Suprapubic skin (tissue), 4 donors: ENCODE data around the gene AMPD3. TPM values are rescaled to one million over a fixed set of nuclear protein-coding genes. Genes with fewer than 3 reads are reported as not detected.

Source experiments
- DNase-seq, 2 donors: peaks; one replicate each; pipeline ENCODE4 v3.0.0-alpha.2; 2019; ENCODE audit warnings: low spot score in 2 of 2
- H3K27ac ChIP-seq: fragments of 200-600 bp; sonication (generic); one replicate; pipeline ENCODE4 v1.5.1; 2019
- H3K27me3 ChIP-seq: fragments of 200-600 bp; sonication (generic); one replicate; pipeline ENCODE4 v1.5.1; 2019
- H3K36me3 ChIP-seq: fragments of 200-600 bp; sonication (generic); one replicate; pipeline ENCODE4 v1.5.1; 2019
- H3K4me1 ChIP-seq: fragments of 200-600 bp; sonication (generic); one replicate; pipeline ENCODE4 v1.5.1; 2019
- H3K4me3 ChIP-seq: fragments of 200-600 bp; sonication (generic); one replicate; pipeline ENCODE4 v1.5.1; 2019; ENCODE audit warnings: mild to moderate bottlenecking
- H3K9me3 ChIP-seq: fragments of 200-600 bp; sonication (generic); one replicate; pipeline ENCODE4 v1.5.1; 2019
- EP300 ChIP-seq: sonication (generic); formaldehyde crosslinking; IDR thresholded peaks from one replicate; pipeline ENCODE4 v1.6.1; 2017; ENCODE audit warnings: antibody characterized with exemption
- POLR2A ChIP-seq, 2 donors: fragments of 450-650 bp; IDR thresholded peaks; one replicate each; pipeline ENCODE4 v1.6.1; 2017; ENCODE audit warnings: antibody characterized with exemption in 2 of 2, mild to moderate bottlenecking in 2 of 2, moderate library complexity in 2 of 2
- POLR2AphosphoS5 ChIP-seq, 3 donors: sonication (generic); formaldehyde crosslinking; IDR thresholded peaks; one replicate each; pipeline ENCODE4 v1.6.1; 2017; ENCODE audit warnings: antibody characterized with exemption in 3 of 3
- WGBS: methylation state at CpG from one replicate; pipeline ENCODE4 v1.1.5; 2018; 5-methylcytosine and 5-hydroxymethylcytosine counted together
- total RNA-seq, 4 donors: library from RNA; depleted of rRNA; stranded (reverse); fragments of >200 nt; gene quantifications; one replicate each; pipeline ENCODE4 v1.1.0, GENCODE V29; 2016
- TF ChIP-seq, protein P1 (sequence below), 2 donors: fragments of 200-600 bp in 1 of 2; fragments of 450-650 bp in 1 of 2; sonication (generic) in 1 of 2; IDR thresholded peaks; one replicate each; pipeline ENCODE4 v1.5.1; 2016 to 2019; ENCODE audit warnings: antibody characterized with exemption in 2 of 2, mild to moderate bottlenecking in 1 of 2, moderate library complexity in 1 of 2

The AMPD3 gene
- total RNA-seq, 4 donors from 2014 or later, result 23.5 to 51.7 (median 27.4) TPM

DNA sequence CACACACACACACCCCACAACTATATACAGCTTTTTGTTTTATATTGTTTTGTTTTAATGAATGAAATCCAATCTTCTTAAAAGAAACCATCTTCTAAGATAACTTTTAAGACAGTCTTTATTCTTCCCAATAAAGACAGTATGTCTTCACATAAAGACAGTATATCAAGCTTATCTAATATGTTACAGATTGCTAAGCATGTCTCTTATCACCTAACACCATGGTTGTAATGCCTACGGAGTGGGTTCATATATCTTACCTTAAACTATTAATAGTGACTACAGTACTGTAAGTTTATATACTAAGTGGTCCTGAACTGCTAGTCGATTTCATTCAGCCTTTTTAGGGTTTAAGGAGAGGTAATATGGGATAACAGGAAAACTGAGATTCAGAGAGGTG, 77.5 kb downstream of the AMPD3 start:
- no peak for TF ChIP-seq POLR2AphosphoS5 (IDR thresholded peaks at IDR 0.05)
- TF ChIP-seq, protein P1, sequence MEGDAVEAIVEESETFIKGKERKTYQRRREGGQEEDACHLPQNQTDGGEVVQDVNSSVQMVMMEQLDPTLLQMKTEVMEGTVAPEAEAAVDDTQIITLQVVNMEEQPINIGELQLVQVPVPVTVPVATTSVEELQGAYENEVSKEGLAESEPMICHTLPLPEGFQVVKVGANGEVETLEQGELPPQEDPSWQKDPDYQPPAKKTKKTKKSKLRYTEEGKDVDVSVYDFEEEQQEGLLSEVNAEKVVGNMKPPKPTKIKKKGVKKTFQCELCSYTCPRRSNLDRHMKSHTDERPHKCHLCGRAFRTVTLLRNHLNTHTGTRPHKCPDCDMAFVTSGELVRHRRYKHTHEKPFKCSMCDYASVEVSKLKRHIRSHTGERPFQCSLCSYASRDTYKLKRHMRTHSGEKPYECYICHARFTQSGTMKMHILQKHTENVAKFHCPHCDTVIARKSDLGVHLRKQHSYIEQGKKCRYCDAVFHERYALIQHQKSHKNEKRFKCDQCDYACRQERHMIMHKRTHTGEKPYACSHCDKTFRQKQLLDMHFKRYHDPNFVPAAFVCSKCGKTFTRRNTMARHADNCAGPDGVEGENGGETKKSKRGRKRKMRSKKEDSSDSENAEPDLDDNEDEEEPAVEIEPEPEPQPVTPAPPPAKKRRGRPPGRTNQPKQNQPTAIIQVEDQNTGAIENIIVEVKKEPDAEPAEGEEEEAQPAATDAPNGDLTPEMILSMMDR (IDR thresholded peaks at IDR 0.05), result no peak
- TF ChIP-seq EP300, result no peak
- no peak for TF ChIP-seq POLR2A (IDR thresholded peaks at IDR 0.05)
- no peak overlapping the region for H3K4me3 ChIP-seq
- WGBS, result 80% methylated on average over 2 of the region's 2 CpGs
- H3K9me3 ChIP-seq, result no peaks in the 10 kb centered on the region
- H3K27ac ChIP-seq, result no peak overlapping the region
- peaks cover 17% of the 10 kb centered on the region for H3K4me1 ChIP-seq
- no peaks in the 10 kb centered on the region for H3K27me3 ChIP-seq
- no peak for DNase-seq
- H3K36me3 ChIP-seq, result peaks cover 45% of the 10 kb centered on the region

DNA sequence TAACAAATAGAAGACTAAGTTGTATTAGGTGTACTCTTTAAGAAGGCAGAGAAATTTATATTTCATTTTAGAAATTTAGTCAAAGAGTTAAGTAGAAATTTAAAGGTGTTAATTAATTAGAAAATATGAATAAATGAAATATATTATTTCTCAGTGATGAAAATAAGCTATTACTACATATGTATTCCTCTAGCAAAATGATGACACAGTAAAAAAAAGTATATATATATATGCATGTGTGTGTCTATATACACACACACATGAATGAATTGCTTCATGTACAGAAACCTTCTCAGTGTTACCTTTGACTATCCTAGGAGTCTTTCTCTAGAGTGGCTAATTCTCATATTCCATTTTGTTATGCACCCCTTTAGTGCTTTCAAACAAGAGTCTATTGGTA, 78.3 kb downstream of the AMPD3 start:
- H3K36me3 ChIP-seq, result peaks cover 45% of the 10 kb centered on the region
- no peak overlapping the region for H3K27ac ChIP-seq
- TF ChIP-seq POLR2AphosphoS5 (IDR thresholded peaks at IDR 0.05) (no peak), EP300 (no peak), POLR2A (IDR thresholded peaks at IDR 0.05) (no peak)
- TF ChIP-seq, protein P1 (IDR thresholded peaks at IDR 0.05), result no peak
- no peaks in the 10 kb centered on the region for H3K9me3 ChIP-seq
- H3K4me3 ChIP-seq, result no peak overlapping the region
- no peaks in the 10 kb centered on the region for H3K27me3 ChIP-seq
- no peak for DNase-seq
- H3K4me1 ChIP-seq, result peaks cover 17% of the 10 kb centered on the region

DNA sequence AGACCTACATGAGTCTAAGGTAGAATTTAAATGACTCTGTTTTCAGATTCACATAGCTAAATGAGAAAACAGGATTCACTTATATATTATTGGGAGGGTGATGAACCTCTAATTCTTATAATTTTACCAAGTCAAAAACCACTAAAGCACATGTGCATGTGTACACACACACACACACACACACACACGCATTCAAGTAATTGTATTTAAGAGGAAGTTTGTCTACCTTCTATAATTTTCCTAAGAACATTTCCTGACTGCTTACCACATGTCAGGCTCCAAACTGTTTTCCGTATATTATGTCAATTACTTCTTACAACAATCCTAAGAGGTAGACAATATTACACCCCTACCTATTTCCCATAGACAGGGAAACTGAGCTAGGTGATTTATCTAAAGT, 79.3 kb downstream of the AMPD3 start:
- Histone ChIP-seq H3K9me3 (no peaks in the 10 kb centered on the region), H3K4me1 (peaks cover 24% of the 10 kb centered on the region), H3K4me3 (no peak overlapping the region), H3K36me3 (peaks cover 35% of the 10 kb centered on the region), H3K27me3 (no peaks in the 10 kb centered on the region), H3K27ac (no peak overlapping the region)
- TF ChIP-seq POLR2A (IDR thresholded peaks at IDR 0.05) (no peak), POLR2AphosphoS5 (IDR thresholded peaks at IDR 0.05) (no peak), EP300 (no peak)
- TF ChIP-seq, protein P1 (IDR thresholded peaks at IDR 0.05), result no peak
- no peak for DNase-seq
- WGBS, result 65% methylated on average over 2 of the region's 2 CpGs

DNA sequence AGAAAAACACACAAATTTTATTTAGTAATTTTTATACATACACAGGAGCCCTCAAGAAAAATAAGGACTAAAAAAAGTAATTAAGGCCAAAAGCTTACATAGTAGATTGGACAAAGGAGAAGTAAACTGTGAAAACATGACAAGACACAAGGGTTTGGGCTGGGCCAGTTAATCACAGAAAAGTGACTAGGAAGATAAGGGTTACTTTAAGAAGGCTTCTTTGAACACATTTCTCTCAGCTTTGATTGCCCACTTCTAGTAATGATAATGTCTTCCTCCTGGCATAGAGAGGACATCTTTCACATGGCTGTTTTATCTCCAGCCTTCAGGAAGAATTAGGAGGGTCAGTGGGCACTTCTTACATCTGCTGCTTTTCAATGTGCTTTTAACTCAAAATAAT, 82.5 kb downstream of the AMPD3 start:
- peaks cover 42% of the 10 kb centered on the region for H3K4me1 ChIP-seq
- no peaks in the 10 kb centered on the region for H3K27me3 ChIP-seq
- no peak for DNase-seq
- H3K9me3 ChIP-seq, result no peaks in the 10 kb centered on the region
- no peak overlapping the region for H3K27ac ChIP-seq
- no peak overlapping the region for H3K4me3 ChIP-seq
- peaks cover 7% of the 10 kb centered on the region for H3K36me3 ChIP-seq
- TF ChIP-seq POLR2AphosphoS5 (IDR thresholded peaks at IDR 0.05) (no peak), POLR2A (IDR thresholded peaks at IDR 0.05) (no peak), EP300 (no peak)
- TF ChIP-seq, protein P1 (IDR thresholded peaks at IDR 0.05), result no peak

DNA sequence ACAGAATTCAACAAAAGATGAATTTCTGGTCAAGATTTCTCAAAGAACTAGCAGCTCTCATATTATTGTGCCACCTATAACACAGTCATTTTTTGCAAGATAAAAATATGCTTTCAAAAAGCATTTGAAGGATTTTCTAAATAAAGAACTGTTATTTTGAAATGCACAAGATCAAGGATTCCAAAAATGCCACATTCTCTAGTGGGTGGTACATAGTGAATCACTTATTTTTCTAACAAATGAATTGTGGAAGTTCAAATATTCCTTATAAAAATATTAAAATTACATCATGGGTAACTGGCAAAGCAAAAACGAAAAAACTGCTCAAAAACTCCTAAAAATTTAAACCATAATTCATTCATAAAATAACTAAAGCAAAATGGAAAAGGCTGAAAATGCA, 83.9 kb downstream of the AMPD3 start:
- 38% methylated on average over 1 of the region's 1 CpG for whole genome bisulfite sequencing
- no peak for DNase-seq

More for the DNA sequence above, 83.9 kb downstream of the AMPD3 start:
- Histone ChIP-seq H3K27me3 (no peaks in the 10 kb centered on the region), H3K4me1 (peaks cover 42% of the 10 kb centered on the region), H3K9me3 (no peaks in the 10 kb centered on the region), H3K36me3 (peaks cover under 1% of the 10 kb centered on the region), H3K4me3 (no peak overlapping the region), H3K27ac (no peak overlapping the region)
- TF ChIP-seq POLR2AphosphoS5 (IDR thresholded peaks at IDR 0.05) (no peak), POLR2A (IDR thresholded peaks at IDR 0.05) (no peak), EP300 (no peak)
- TF ChIP-seq, protein P1 (IDR thresholded peaks at IDR 0.05), result no peak
